HEK293T (cell line): Measurements from ENCODE around the gene MPZL1.

Experiments
- CTCF ChIA-PET: fragments of 350-600 bp; formaldehyde crosslinking; extraction: SDS; loops from one replicate; lab custom pipeline; 2021; ENCODE audit warnings: antibody characterized with exemption, inconsistent platforms; lab: Yijun Ruan, JAX
- POLR2A ChIA-PET: fragments of 350-600 bp; formaldehyde crosslinking; extraction: SDS; loops from one replicate; lab custom pipeline; 2020; ENCODE audit warnings: antibody characterized with exemption, inconsistent platforms; lab: Yijun Ruan, JAX
- DNase-seq: peaks from one replicate; pipeline ENCODE4 v3.0.0; 2012; ENCODE audit warnings: mixed read lengths; ENCODE audit errors: extremely low spot score
- ARNT ChIP-seq: fragments of 450-650 bp; IDR thresholded peaks from 2 replicates; pipeline ENCODE4 v1.6.1; 2017; ENCODE audit warnings: mild to moderate bottlenecking
- BHLHE40 ChIP-seq: fragments of 450-650 bp; IDR thresholded peaks from 2 replicates; pipeline ENCODE4 v1.6.1; 2016; ENCODE audit warnings: mild to moderate bottlenecking, moderate library complexity, borderline replicate concordance
- CTBP1 ChIP-seq: fragments of 450-650 bp; IDR thresholded peaks from 2 replicates; pipeline ENCODE4 v1.6.1; 2016; ENCODE audit warnings: borderline replicate concordance
- ELF4 ChIP-seq: fragments of 450-650 bp; IDR thresholded peaks from 2 replicates; pipeline ENCODE4 v1.6.1; 2017; ENCODE audit warnings: antibody characterized with exemption
- FOXA1 ChIP-seq: fragments of 450-650 bp; IDR thresholded peaks from 2 replicates; pipeline ENCODE4 v1.6.1; 2016; ENCODE audit warnings: mild to moderate bottlenecking
- FOXK2 ChIP-seq: fragments of 450-650 bp; IDR thresholded peaks from 2 replicates; pipeline ENCODE4 v1.6.1; 2016; ENCODE audit warnings: mild to moderate bottlenecking
- FOXM1 ChIP-seq: fragments of 450-650 bp; IDR thresholded peaks from 2 replicates; pipeline ENCODE4 v1.6.1; 2017; ENCODE audit warnings: mild to moderate bottlenecking, borderline replicate concordance
- HDGF ChIP-seq: fragments of 450-650 bp; IDR thresholded peaks from 2 replicates; pipeline ENCODE4 v1.6.1; 2017; ENCODE audit warnings: antibody characterized with exemption, borderline replicate concordance
- L3MBTL2 ChIP-seq: fragments of 450-650 bp; conservative IDR thresholded peaks from 2 replicates; pipeline ENCODE4 v1.6.1; 2016; ENCODE audit warnings: mild to moderate bottlenecking
- LEF1 ChIP-seq: fragments of 450-650 bp; IDR thresholded peaks from 2 replicates; pipeline ENCODE4 v1.6.1; 2017; ENCODE audit warnings: mild to moderate bottlenecking, borderline replicate concordance
- NFRKB ChIP-seq: fragments of 450-650 bp; IDR thresholded peaks from 2 replicates; pipeline ENCODE4 v1.6.1; 2016; ENCODE audit warnings: mild to moderate bottlenecking, moderate library complexity
- SP1 ChIP-seq: fragments of 450-650 bp; IDR thresholded peaks from 2 replicates; pipeline ENCODE4 v1.6.1; 2017
- SUZ12 ChIP-seq: fragments of 450-650 bp; IDR thresholded peaks from 2 replicates; pipeline ENCODE4 v1.6.1; 2016; ENCODE audit warnings: mild to moderate bottlenecking
- TARDBP ChIP-seq: fragments of 450-650 bp; IDR thresholded peaks from 2 replicates; pipeline ENCODE4 v1.6.1; 2016
- ZNF384 ChIP-seq: fragments of 450-650 bp; IDR thresholded peaks from 2 replicates; pipeline ENCODE4 v1.6.1; 2016
- TF ChIP-seq, protein P1 (sequence below): fragments of 450-650 bp; IDR thresholded peaks from 2 replicates; pipeline ENCODE4 v1.6.1; 2016

The MPZL1 gene

GRCh38 chr1:167762061-167762746 lies 40.4 kb downstream of the MPZL1 start:
- POLR2A ChIA-PET, result no interaction called here
- TF ChIP-seq ZNF384, result no peak
- TF ChIP-seq SP1, result no peak
- TF ChIP-seq BHLHE40, result no peak
- no peak for TF ChIP-seq L3MBTL2
- no peak for TF ChIP-seq FOXM1
- TF ChIP-seq ARNT, result no peak
- TF ChIP-seq SUZ12, result no peak
- TF ChIP-seq CTBP1, result no peak
- TF ChIP-seq FOXA1, result no peak
- no peak for TF ChIP-seq NFRKB
- no peak for TF ChIP-seq LEF1
- TF ChIP-seq FOXK2, result no peak
- TF ChIP-seq HDGF, result no peak
- no peak for TF ChIP-seq ELF4
- DNase-seq, result no peak
- CTCF ChIA-PET, result no interaction called here

GRCh38 chr1:167763525-167764220 lies 41.9 kb downstream of the MPZL1 start:
- DNase-seq, result no peak
- CTCF ChIA-PET, result no interaction called here
- POLR2A ChIA-PET, result no interaction called here
- TF ChIP-seq FOXM1, result no peak
- no peak for TF ChIP-seq NFRKB
- no peak for TF ChIP-seq CTBP1
- no peak for TF ChIP-seq TARDBP
- no peak for TF ChIP-seq LEF1
- TF ChIP-seq, protein P1, sequence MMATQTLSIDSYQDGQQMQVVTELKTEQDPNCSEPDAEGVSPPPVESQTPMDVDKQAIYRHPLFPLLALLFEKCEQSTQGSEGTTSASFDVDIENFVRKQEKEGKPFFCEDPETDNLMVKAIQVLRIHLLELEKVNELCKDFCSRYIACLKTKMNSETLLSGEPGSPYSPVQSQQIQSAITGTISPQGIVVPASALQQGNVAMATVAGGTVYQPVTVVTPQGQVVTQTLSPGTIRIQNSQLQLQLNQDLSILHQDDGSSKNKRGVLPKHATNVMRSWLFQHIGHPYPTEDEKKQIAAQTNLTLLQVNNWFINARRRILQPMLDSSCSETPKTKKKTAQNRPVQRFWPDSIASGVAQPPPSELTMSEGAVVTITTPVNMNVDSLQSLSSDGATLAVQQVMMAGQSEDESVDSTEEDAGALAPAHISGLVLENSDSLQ, result no peak
- no peak for TF ChIP-seq SP1
- no peak for TF ChIP-seq HDGF
- no peak for TF ChIP-seq BHLHE40
- TF ChIP-seq FOXK2, result no peak
- no peak for TF ChIP-seq ARNT
- TF ChIP-seq FOXA1, result no peak

GRCh38 chr1:167764458-167765330 lies 42.9 kb downstream of the MPZL1 start:
- ChIA-PET CTCF (no interaction called here), POLR2A (no interaction called here)
- no peak for TF ChIP-seq SP1
- TF ChIP-seq ARNT, result no peak
- TF ChIP-seq SUZ12, result no peak
- no peak for TF ChIP-seq BHLHE40
- TF ChIP-seq, protein P1, result no peak
- no peak for TF ChIP-seq ELF4
- TF ChIP-seq LEF1, result no peak
- TF ChIP-seq HDGF, result no peak
- TF ChIP-seq NFRKB, result no peak
- no peak for TF ChIP-seq L3MBTL2
- no peak for TF ChIP-seq ZNF384
- no peak for TF ChIP-seq FOXK2
- no peak for TF ChIP-seq CTBP1
- TF ChIP-seq FOXM1, result no peak
- no peak for TF ChIP-seq FOXA1
- TF ChIP-seq TARDBP, result no peak
- no peak for DNase-seq

DNA sequence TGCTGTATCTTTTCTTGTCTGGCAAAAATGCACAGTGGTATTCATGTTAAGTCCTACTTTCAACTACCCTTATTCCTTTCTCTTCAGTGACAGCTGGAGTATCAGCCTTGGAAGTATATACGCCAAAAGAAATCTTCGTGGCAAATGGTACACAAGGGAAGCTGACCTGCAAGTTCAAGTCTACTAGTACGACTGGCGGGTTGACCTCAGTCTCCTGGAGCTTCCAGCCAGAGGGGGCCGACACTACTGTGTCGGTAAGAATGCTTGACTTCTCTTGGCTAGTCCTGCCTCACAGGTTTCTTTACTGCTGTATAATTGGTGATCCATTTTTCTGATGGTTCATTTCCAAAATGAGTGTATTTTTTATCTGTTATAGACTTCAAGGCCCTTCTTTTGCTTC lies 43.7 kb downstream of the MPZL1 start:
- ChIA-PET POLR2A (no interaction called here), CTCF (no interaction called here)
- TF ChIP-seq SP1 (no peak), CTBP1 (no peak), TARDBP (no peak), HDGF (no peak), ELF4 (no peak), SUZ12 (no peak), FOXK2 (no peak), ZNF384 (no peak), NFRKB (no peak), ARNT (no peak), FOXM1 (no peak), LEF1 (no peak), BHLHE40 (no peak), L3MBTL2 (no peak)
- TF ChIP-seq, protein P1, result no peak

DNA sequence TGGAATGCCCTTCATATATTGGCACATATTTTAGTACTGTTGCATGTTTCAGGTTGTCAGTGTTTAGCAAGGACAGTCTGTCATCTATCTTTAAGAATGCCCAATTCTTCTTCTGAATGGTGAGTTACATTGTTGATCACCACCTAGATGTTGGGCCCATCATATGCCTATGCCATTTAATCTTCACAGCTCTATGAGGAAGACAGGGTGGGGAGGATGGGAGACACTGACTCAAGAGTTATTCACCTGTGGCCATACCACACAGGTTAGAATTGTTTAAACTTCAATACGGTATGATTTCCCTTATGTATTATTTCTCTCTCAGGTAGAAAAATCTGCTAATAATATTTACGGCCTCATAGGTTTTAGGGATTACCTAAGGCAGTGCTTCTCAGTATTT lies 44.8 kb downstream of the MPZL1 start:
- ChIA-PET POLR2A (no interaction called here), CTCF (no interaction called here)
- TF ChIP-seq, protein P1, result no peak
- TF ChIP-seq ARNT (no peak), SUZ12 (no peak), L3MBTL2 (no peak), BHLHE40 (no peak), CTBP1 (no peak), ZNF384 (no peak), FOXA1 (no peak), HDGF (no peak), ELF4 (no peak), FOXM1 (no peak), SP1 (no peak), FOXK2 (no peak)
- no peak for DNase-seq

More for the DNA sequence above, 43.7 kb downstream of the MPZL1 start:
- no peak for DNase-seq
